ENCODE results near the gene DDT.

GRCh38 chr22:24011735-24012068 is 37.5 kb upstream of the DDT start:
- no peak for TF ChIP-seq POLR2AphosphoS5 (IDR thresholded peaks at IDR 0.05)
- no peak for TF ChIP-seq POLR2A (IDR thresholded peaks at IDR 0.05)

Measured in prostate gland (tissue), 1 donor.